Measurements from ENCODE around the gene PPM1A. TPM values are rescaled to one million over a fixed set of nuclear protein-coding genes. Genes with fewer than 3 reads are reported as not detected.

Gene PPM1A
- total and polyA plus RNA-seq, 9 of the 15 experiments (the other 6 are each of a cell fraction or from before 2014, with no cell fraction given), result 5.5 to 23.9 (median 15.2) TPM

- no peak for TF ChIP-seq ERF (CRISPR knock-in tag; IDR thresholded peaks at IDR 0.05)
- no peak for TF ChIP-seq PHTF2 (CRISPR knock-in tag; IDR thresholded peaks at IDR 0.05)
- no peak for TF ChIP-seq CC2D1A (IDR thresholded peaks at IDR 0.05)
- no peak for TF ChIP-seq ZNF436 (CRISPR knock-in tag; IDR thresholded peaks at IDR 0.05)
- no peak for TF ChIP-seq GABPA (tag; conservative IDR thresholded peaks at IDR 0.05; ENCODE audit: low read depth)
- TF ChIP-seq IRF2 (CRISPR knock-in tag; IDR thresholded peaks at IDR 0.05), result no peak
- peak; percentile 97 for TF ChIP-seq PKNOX1 (IDR thresholded peaks at IDR 0.05)
- no peak for TF ChIP-seq MEF2D (tag; conservative IDR thresholded peaks at IDR 0.05; ENCODE audit: low read depth)
- peak; percentile 29; the same call in 1 of the 2 replicates for TF ChIP-seq THRAP3 (IDR thresholded peaks at IDR 0.05; ENCODE audit: borderline replicate concordance)
- no peak for TF ChIP-seq FOXJ2 (tag; IDR thresholded peaks at IDR 0.05)
- no peak for TF ChIP-seq EWSR1 (IDR thresholded peaks at IDR 0.05; ENCODE audit: borderline replicate concordance, low read depth, partially characterized antibody)
- no peak for TF ChIP-seq POLR2B (IDR thresholded peaks at IDR 0.05; ENCODE audit: low read depth, partially characterized antibody)
- TF ChIP-seq MAFK (IDR thresholded peaks at IDR 0.05; ENCODE audit: low read length), result no peak
- TF ChIP-seq CHD4 (IDR thresholded peaks at IDR 0.05; ENCODE audit: insufficient read depth, insufficient replicate concordance, low read depth, low read length, poor library complexity, severe bottlenecking), result no peak
- no peak for TF ChIP-seq EGR1 (conservative IDR thresholded peaks at IDR 0.05)
- no peak for TF ChIP-seq ZNF75A (CRISPR knock-in tag; IDR thresholded peaks at IDR 0.05)
- no peak for TF ChIP-seq ZZZ3 (IDR thresholded peaks at IDR 0.05)
- TF ChIP-seq CREBBP (IDR thresholded peaks at IDR 0.05; ENCODE audit: low read depth, low read length), result no peak
- no peak for TF ChIP-seq ZNF431 (CRISPR knock-in tag; IDR thresholded peaks at IDR 0.05)
- peak; percentile 52 for TF ChIP-seq CXXC5 (CRISPR knock-in tag; IDR thresholded peaks at IDR 0.05)
- 0 out of 2 replicates have a peak, but pooled peaks have one; percentile 19 for TF ChIP-seq SP1 (CRISPR knock-in tag; IDR thresholded peaks at IDR 0.05)
- TF ChIP-seq TSHZ1 (CRISPR knock-in tag; IDR thresholded peaks at IDR 0.05), result no peak
- 0 out of 2 replicates have a peak, but pooled peaks have one; percentile 15 for TF ChIP-seq E2F3 (CRISPR knock-in tag; IDR thresholded peaks at IDR 0.05)
- no peak for TF ChIP-seq E2F5 (CRISPR knock-in tag; IDR thresholded peaks at IDR 0.05)
- no peak for TF ChIP-seq ZSCAN32 (CRISPR knock-in tag; IDR thresholded peaks at IDR 0.05)
- TF ChIP-seq MIER1 (IDR thresholded peaks at IDR 0.05; ENCODE audit: low read depth), result no peak
Observed at GRCh38 chr14:60247994-60248696, 876 bp upstream of the PPM1A start (continued).

Data from K562 (cell line).